ENCODE results near the gene TSPAN4. TPM values are rescaled to one million over a fixed set of nuclear protein-coding genes. Genes with fewer than 3 reads are reported as not detected.

Gene TSPAN4
- total RNA-seq, 4 donors from 2014 or later: 25.1 to 75.0 (median 32.4) TPM

GRCh38 chr11:875203-875602, 32.6 kb downstream of the TSPAN4 start:
- H3K4me1 ChIP-seq: no peaks in the 10 kb centered on the region
- DNase-seq: no peak
- H3K9me3 ChIP-seq: no peaks in the 10 kb centered on the region
- WGBS, 2 donors (ENCODE audit: low coverage in 1 of 2): 87 to 93% methylated on average over 6 to 16 of the region's 16 CpGs
- H3K27ac ChIP-seq: no peak overlapping the region
- TF ChIP-seq POLR2A (IDR thresholded peaks at IDR 0.05) (no peak), POLR2AphosphoS5 (IDR thresholded peaks at IDR 0.05) (no peak), EP300 (IDR thresholded peaks at IDR 0.05; ENCODE audit: low read depth) (no peak)
- TF ChIP-seq, protein P1, sequence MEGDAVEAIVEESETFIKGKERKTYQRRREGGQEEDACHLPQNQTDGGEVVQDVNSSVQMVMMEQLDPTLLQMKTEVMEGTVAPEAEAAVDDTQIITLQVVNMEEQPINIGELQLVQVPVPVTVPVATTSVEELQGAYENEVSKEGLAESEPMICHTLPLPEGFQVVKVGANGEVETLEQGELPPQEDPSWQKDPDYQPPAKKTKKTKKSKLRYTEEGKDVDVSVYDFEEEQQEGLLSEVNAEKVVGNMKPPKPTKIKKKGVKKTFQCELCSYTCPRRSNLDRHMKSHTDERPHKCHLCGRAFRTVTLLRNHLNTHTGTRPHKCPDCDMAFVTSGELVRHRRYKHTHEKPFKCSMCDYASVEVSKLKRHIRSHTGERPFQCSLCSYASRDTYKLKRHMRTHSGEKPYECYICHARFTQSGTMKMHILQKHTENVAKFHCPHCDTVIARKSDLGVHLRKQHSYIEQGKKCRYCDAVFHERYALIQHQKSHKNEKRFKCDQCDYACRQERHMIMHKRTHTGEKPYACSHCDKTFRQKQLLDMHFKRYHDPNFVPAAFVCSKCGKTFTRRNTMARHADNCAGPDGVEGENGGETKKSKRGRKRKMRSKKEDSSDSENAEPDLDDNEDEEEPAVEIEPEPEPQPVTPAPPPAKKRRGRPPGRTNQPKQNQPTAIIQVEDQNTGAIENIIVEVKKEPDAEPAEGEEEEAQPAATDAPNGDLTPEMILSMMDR (IDR thresholded peaks at IDR 0.05): no peak
- intact Hi-C loops (cut with DNase I; ENCODE audit: low total_unique reads): no loop called here
- H3K4me3 ChIP-seq: no peak overlapping the region
- peaks cover 0 to 4% (median 0%) of the 10 kb centered on the region in 4 donors for H3K36me3 ChIP-seq
- in situ Hi-C loops (cut with MboI; ENCODE audit: low pct_ligation_motif_present in 1 of 4, low pct_unique_long_range_greater_than_20kb in 1 of 4, low sequenced_read_pairs in 3 of 4): loop anchor here in 1 of 4 donors (25.0 kb wide), 1 partner anchor 637 kb away; no protein-coding TSS in a partner anchor
- H3K27me3 ChIP-seq: no peaks in the 10 kb centered on the region

DNA sequence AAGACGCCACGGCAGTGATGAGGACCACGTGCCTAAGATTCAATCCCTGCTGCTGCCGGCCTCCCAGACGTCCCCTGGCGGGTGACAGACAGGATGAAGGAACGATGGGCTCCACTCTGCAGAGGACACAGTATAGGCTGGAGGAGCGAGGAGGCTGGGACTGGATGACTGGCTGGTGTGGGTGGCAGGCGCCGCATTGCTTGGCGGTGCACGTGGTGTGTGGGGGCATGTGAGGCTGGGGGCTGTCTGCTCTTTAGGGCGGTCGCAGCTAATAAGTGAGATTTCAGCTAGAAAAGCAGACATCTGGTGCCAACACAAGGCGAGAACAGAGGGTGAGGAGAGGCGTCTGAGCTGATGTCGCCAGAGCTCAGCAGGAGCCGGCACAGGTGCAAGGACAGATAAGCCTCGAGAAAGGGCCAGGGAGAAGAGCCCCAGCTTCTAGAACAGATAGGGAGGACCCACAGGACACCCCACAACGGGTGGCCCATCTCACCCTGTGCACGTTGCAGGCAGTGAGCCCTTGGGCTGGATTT, 33.2 kb downstream of the TSPAN4 start:
- TF ChIP-seq POLR2AphosphoS5 (IDR thresholded peaks at IDR 0.05): no peak
- Histone ChIP-seq H3K4me3 (no peak overlapping the region), H3K4me1 (no peaks in the 10 kb centered on the region), H3K36me3 (peaks cover 0 to 4% (median 0%) of the 10 kb centered on the region in 4 donors), H3K27me3 (no peaks in the 10 kb centered on the region), H3K27ac (no peak overlapping the region), H3K9me3 (no peaks in the 10 kb centered on the region)
- 80 to 91% methylated on average over 4 to 21 of the region's 21 CpGs for WGBS, 2 donors (ENCODE audit: low coverage in 1 of 2)
- in situ Hi-C loops (cut with MboI; ENCODE audit: low pct_ligation_motif_present in 1 of 4, low pct_unique_long_range_greater_than_20kb in 1 of 4, low sequenced_read_pairs in 3 of 4) (loop anchor here in 1 of 4 donors (25.0 kb wide), 1 partner anchor 636 kb away; no protein-coding TSS in a partner anchor), intact Hi-C loops (cut with DNase I; ENCODE audit: low total_unique reads) (no loop called here)
- no peak for DNase-seq

DNA sequence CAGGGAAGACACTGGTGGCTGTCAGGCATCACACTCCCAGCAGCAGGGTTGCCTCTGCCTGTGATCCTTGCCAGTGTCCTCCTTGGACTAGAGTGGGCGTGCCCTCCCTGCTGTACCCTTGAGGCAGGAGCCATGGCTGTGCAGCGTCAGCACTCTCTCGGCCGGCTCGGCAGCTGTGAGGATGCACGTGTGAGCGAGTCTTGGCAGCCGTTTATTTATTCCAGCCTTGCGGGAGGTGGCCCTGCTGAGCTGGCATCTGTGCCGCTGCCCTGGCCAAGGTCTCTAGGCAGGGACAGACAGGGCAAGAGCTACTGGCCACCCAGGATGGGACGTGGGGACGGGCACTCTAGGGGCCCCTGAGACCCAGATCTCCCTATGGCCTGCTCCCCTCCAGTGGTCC, 33.9 kb downstream of the TSPAN4 start:
- WGBS, 2 donors (ENCODE audit: low coverage in 1 of 2): 87% methylated on average over 12 of the region's 12 CpGs; no CpG with 5 or more reads in 1 of the 2 donors
- H3K36me3 ChIP-seq: peaks cover 0 to 4% (median 0%) of the 10 kb centered on the region in 4 donors
- DNase-seq: no peak
- H3K27me3 ChIP-seq: no peaks in the 10 kb centered on the region
- H3K9me3 ChIP-seq: no peaks in the 10 kb centered on the region
- in situ Hi-C loops (cut with MboI; ENCODE audit: low pct_ligation_motif_present in 1 of 4, low pct_unique_long_range_greater_than_20kb in 1 of 4, low sequenced_read_pairs in 3 of 4) (loop anchor here in 1 of 4 donors (25.0 kb wide), 1 partner anchor 636 kb away; no protein-coding TSS in a partner anchor), intact Hi-C loops (cut with DNase I; ENCODE audit: low total_unique reads) (no loop called here)
- H3K4me3 ChIP-seq: no peak overlapping the region
- TF ChIP-seq POLR2AphosphoS5 (IDR thresholded peaks at IDR 0.05) (no peak), POLR2A (IDR thresholded peaks at IDR 0.05) (no peak), EP300 (IDR thresholded peaks at IDR 0.05; ENCODE audit: low read depth) (no peak)
- TF ChIP-seq, protein P1 (IDR thresholded peaks at IDR 0.05): no peak
- no peaks in the 10 kb centered on the region for H3K4me1 ChIP-seq
- H3K27ac ChIP-seq: no peak overlapping the region

GRCh38 chr11:877565-877964, 34.9 kb downstream of the TSPAN4 start:
- DNase-seq: no peak
- intact Hi-C loops (cut with DNase I; ENCODE audit: low total_unique reads): no loop called here
- no peak overlapping the region for H3K27ac ChIP-seq
- H3K36me3 ChIP-seq: peaks cover 0 to 4% (median 1%) of the 10 kb centered on the region in 4 donors
- H3K27me3 ChIP-seq: no peaks in the 10 kb centered on the region
- 94 to 97% methylated on average over 9 to 11 of the region's 11 CpGs for WGBS, 2 donors (ENCODE audit: low coverage in 1 of 2)
- H3K4me1 ChIP-seq: no peaks in the 10 kb centered on the region
- in situ Hi-C loops (cut with MboI; ENCODE audit: low pct_ligation_motif_present in 1 of 4, low pct_unique_long_range_greater_than_20kb in 1 of 4, low sequenced_read_pairs in 3 of 4): loop anchor here in 1 of 4 donors (25.0 kb wide), 1 partner anchor 635 kb away; no protein-coding TSS in a partner anchor
- H3K4me3 ChIP-seq: no peak overlapping the region
- TF ChIP-seq POLR2AphosphoS5 (IDR thresholded peaks at IDR 0.05): no peak
- TF ChIP-seq, protein P1 (IDR thresholded peaks at IDR 0.05): no peak
- no peak for TF ChIP-seq EP300 (IDR thresholded peaks at IDR 0.05; ENCODE audit: low read depth)
- TF ChIP-seq POLR2A (IDR thresholded peaks at IDR 0.05): no peak
- no peaks in the 10 kb centered on the region for H3K9me3 ChIP-seq
